NOMO-1 (cell line): ENCODE data around the gene WDR93.
"Not testable (repeated sequence)": the region's sequence is repeated elsewhere in the genome, so short reads cannot be mapped to it uniquely, and the experiment has no call there.

Experiments used
- DNase-seq, 2 experiments: peaks; one replicate each; lab custom pipeline; 2025; ENCODE audit not compliant: unreplicated experiment in 2 of 2; lab: John Stamatoyannopoulos, UW

WDR93 gene

DNA sequence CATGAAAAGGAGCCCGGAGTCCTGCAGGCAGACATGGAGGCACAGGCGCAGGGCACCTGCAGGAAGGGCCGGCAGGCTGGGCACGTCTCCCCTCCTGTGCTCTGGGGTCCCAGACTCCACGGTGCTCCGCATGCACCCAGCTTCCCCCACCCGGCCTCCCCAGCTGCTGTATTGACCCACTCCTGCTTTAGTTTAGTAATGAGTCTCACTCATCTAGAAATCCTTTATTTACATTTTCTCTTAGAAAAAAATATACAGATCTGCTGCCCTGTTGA is 94.0 kb downstream of the WDR93 start:
- DNase-seq = no peak

- no peak for DNase-seq
These were observed 94.6 kb downstream of the WDR93 start for GRCh38 chr15:89785064-89785773.

GRCh38 chr15:89785774-89786140 is 95.1 kb downstream of the WDR93 start:
- DNase-seq = no peak

- no peak for DNase-seq
These were observed 97.3 kb downstream of the WDR93 start for GRCh38 chr15:89787944-89788343.

DNA sequence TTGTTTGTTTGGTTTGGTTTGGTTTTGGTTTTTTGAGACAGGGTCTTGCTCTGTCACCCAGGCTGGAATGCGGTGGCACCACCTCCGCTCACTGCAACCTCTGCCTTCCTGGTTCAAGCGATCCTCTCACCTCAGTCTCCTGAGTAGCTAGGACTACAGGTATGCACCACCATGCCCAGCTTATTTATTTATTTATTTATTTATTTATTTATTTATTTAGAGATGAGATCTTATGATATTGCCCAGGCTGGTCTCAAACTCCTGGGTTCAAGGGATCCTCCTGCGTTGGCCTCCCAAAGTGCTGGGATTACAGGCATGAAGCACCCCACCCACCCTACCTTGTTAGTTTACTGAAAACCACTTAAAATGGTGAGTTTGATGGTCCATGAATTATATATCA is 98.0 kb downstream of the WDR93 start:
- DNase-seq = not testable (repeated sequence)

DNA sequence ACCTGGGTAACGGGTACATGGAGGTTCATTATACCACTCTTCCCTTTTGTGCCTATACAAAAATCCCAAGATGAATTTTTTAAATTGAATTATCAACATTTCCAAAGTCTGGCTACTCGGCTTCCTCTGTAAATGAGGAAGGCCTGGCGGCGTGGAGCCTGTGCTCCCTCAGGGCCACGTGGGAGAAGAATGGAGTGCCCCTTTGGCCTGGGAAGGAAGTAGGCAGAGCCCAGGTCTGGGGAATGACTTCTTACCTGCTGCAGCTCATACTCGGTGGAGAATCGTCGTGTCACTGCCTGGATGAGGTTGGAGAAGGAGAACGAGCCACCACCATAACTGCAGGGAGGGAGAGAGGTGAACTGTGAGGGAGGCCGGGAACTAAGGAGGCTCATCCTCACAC is 99.6 kb downstream of the WDR93 start:
- no peak for DNase-seq

GRCh38 chr15:89790661-89791060 is 100.0 kb downstream of the WDR93 start:
- no peak for DNase-seq

- no peak for DNase-seq
These were observed 101.6 kb downstream of the WDR93 start for GRCh38 chr15:89792106-89792805.
